NCI-H128 (cell line): ENCODE data around the gene TMEM266.
"Not testable (repeated sequence)": the region's sequence is repeated elsewhere in the genome, so short reads cannot be mapped to it uniquely, and the experiment has no call there.

Experiments used
- DNase-seq: peaks from one replicate; lab custom pipeline; 2025; ENCODE audit not compliant: unreplicated experiment; lab: John Stamatoyannopoulos, UW

Gene TMEM266

GRCh38 chr15:76059320-76060117, at the start of gene TMEM266:
Gene TMEM266, plus strand, starts transcription at chr15:76059985. Its CDS starts 74,279 bp downstream, at chr15:76134264.
- no peak for DNase-seq

DNA sequence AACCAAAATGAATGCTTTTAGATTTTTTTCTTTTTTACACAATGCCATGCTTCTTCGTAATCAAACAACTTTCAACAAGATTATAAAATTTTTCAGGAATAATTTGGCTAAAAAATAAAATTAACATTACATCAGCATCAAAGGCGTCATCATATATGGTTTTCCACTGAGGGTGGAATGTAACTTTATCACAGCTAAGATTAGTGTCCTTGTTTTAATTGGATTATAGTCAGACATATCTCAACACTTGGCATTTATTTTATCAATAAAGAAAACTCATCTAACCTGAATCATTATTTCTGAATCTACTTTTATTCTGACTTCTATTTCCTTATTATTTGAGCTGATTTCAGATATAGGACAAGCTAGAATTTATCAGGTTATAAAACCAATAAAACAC, 49.2 kb upstream of the TMEM266 start:
- DNase-seq = no peak

GRCh38 chr15:76011627-76012551, 47.9 kb upstream of the TMEM266 start, which contains the start of gene NRG4:
Gene NRG4, minus strand, starts transcription at chr15:76012424. Its CDS starts 1,194 bp downstream, at chr15:76011230.
- DNase-seq = no peak

DNA sequence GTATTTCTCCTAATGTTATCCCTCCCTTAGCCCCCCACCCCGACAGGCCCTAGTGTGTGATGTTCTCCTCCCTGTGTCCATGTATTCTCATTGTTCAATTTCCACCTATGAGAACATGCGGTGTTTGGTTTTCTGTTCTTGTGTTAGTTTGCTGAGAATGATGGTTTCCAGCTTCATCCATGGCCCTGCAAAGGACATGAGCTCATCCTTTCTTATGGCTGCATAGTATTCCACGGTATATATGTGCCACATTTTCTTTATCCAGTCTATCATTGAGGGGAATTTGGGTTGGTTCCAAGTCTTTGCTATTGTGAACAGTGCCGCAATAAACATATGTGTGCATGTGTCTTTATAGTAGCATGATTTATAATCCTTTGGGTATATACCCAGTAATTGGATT, 46.3 kb upstream of the TMEM266 start:
- DNase-seq = not testable (repeated sequence)

GRCh38 chr15:76024021-76024768, 35.6 kb upstream of the TMEM266 start:
- DNase-seq = no peak

- DNase-seq = no peak
These were observed 27.7 kb upstream of the TMEM266 start for GRCh38 chr15:76032046-76032445.

DNA sequence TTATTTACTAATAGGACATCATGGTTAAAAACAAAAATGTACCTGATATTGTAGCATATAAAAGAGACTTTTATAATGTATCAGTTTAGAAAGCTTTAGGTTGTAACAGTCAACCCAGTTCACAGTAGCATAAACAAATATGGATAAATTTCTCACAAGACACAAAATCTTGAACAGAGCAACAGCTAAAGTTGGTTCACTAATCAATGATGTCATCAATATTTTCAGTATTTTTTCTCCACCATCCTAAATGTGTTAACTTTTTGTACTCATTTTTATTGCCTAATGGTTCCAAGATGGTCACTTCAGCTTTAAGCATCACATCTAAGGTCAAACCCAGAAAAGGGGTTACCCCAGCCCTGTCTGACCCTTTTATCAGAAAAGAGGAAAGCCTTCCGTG, 26.3 kb upstream of the TMEM266 start:
- no peak for DNase-seq

GRCh38 chr15:76034111-76034510, 25.7 kb upstream of the TMEM266 start:
- DNase-seq = no peak

DNA sequence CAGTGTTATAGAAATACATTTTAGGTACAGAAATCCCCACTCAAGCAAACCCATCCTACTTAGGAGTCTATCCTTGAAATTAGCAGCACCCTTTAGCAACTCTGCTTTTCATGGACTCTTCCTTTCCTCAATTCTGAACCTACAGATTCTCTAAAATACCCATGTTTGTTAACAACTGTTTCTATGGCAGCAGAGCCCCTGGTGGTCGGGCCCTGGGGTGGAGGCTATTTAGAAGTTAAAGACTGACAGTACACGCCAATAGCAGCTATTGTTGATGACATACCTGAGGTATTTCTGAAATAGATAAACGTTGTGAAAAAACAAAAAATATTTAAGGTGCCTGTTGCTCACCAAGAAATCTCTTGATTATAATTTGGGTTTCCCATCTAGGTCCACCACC, 24.2 kb upstream of the TMEM266 start:
- DNase-seq = no peak

GRCh38 chr15:76038512-76038911, 21.3 kb upstream of the TMEM266 start:
- no peak for DNase-seq

- not testable (repeated sequence) for DNase-seq
These were observed 5.6 kb upstream of the TMEM266 start for GRCh38 chr15:76054201-76054600.

DNA sequence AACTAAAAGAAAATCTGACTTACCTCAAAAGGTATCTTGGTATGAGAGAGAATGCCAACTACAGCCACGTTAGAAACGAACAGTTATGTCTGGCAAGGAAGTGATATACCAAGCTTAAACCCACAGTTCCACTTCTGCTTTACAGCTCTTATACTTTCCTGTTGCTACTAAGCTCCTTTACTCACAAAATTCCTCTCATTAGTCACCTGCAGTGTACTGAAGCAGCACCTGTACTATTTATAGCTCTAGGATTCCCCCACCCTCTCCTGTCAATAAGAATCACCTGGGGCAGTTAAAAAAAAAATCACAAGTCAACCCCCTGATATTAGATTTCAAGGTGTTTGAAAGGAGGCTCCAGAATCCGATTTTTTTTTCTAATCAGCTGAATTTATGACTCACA, 2.9 kb upstream of the TMEM266 start:
- DNase-seq = no peak

DNA sequence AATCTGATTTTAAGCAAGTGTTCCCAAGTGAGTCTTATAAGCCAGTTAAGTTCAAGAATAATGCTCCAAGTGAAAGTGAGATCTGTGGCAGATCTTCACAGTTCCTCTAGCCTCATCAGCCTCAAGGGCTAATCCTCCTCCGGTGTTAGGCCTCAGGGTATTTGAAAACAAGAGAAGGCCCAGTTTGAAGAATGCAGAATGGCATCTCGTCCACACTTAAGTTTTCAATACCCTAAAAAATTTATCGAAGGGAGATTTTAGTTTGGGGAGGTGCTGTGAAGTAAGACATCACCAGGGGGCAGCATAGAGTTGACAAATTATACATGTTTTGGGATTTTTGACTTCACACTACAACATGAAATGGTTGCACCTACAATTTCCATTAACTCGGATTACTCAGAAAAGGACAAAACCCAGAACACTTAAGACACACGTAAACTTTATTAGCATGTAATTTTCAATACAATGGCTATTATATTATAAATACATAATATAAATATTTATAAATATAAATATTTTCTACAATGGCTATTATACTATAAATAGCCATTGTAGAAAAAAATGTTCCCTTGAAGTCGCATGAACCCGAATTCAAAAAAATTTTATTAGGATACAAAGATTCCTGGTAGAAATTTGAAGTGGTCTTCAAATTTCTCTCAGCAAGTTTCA, 2.3 kb upstream of the TMEM266 start:
- DNase-seq = no peak

GRCh38 chr15:76058714-76059319, 968 bp upstream of the TMEM266 start:
- no peak for DNase-seq

- no peak for DNase-seq
These were observed 569 bp downstream of the TMEM266 start for GRCh38 chr15:76060118-76060989.

GRCh38 chr15:76061700-76062099, 1.9 kb downstream of the TMEM266 start:
- DNase-seq = no peak

DNA sequence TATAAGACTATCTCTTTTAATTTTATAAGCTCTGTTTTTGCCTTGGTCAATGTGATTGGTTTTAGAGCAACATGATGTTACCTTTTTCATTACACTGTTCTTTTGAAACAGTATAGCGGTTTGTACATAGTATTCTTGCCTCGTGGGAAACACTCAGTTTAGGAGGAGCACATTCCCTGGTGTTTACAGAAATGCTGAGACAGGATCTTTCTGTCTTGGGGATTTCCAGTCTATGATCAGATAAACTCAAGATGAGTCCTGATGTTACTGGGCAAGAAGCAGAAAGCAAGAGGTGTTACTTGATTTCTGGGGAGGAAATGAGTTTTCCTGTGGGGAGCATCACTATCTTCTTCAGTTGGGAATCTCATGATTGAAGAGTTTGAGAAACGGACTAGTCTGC, 2.5 kb downstream of the TMEM266 start:
- DNase-seq = no peak

DNA sequence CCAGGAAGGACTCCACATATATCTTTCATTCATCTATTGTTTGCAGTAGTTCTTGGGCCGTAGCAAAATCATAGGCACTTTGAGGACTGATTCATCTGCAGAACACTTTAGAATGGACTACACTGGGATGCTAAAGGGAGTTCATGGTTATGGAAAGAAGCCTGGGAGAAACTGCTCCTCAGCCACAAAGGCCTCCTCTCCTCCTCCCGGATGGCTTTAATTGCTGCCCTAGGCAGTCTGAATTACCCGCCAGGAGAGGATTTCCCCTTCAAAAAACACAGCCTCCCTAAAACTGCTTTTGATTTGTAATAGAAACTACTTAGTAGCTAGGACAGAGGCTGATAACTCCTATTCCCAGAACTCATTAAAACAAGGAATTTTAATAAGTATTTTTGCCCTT, 4.6 kb downstream of the TMEM266 start:
- no peak for DNase-seq

- DNase-seq = no peak
These were observed 5.5 kb downstream of the TMEM266 start for GRCh38 chr15:76065245-76065644.
